AG04449 (cell line): ENCODE data around the gene MAP3K5.

Source experiments
- CTCF ChIA-PET: fragments of 350-600 bp; formaldehyde crosslinking; extraction: SDS; loops from one replicate; lab custom pipeline; 2021; ENCODE audit warnings: antibody characterized with exemption; lab: Yijun Ruan, JAX
- POLR2A ChIA-PET: fragments of 400-600, 350-600 bp; formaldehyde crosslinking; extraction: SDS; loops from one replicate; lab custom pipeline; 2020; ENCODE audit warnings: antibody characterized with exemption, inconsistent platforms; lab: Yijun Ruan, JAX
- DNase-seq: peaks from one replicate; pipeline ENCODE4 v3.0.0-alpha.2; 2010; ENCODE audit warnings: low read depth, low spot score
- H3K4me3 ChIP-seq: 2 replicates; pipeline ENCODE4 v1.5.1; 2011; ENCODE audit warnings: low read depth, mild to moderate bottlenecking, control low read depth, low read length
- TF ChIP-seq, protein P1 (sequence below): IDR thresholded peaks from one replicate; pipeline ENCODE4 v1.5.1; 2011; ENCODE audit warnings: mild to moderate bottlenecking, moderate library complexity, low read length, control low read depth, inconsistent platforms; ENCODE audit not compliant: insufficient read depth; ENCODE audit errors: missing control alignments

Gene MAP3K5

DNA sequence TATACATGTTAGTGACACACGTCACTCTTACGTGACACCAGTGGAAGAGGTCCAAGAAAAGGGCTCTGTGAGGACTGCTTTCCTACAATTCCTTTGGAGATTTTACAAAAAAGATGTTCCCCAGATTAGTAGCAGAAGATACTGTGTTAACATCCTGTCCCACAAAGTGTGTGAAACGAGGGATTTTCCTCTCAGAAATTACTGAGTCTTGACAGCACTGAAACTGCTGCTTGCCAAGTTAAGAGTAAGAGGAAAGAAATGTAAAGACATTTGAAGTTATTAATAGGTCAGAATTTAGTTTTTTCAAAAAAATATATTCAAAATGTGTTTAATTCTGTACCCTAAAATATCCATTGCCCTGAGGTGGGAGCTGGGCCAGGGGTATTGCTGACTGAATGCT is 183.3 kb downstream of the MAP3K5 start:
- peak; percentile 79 for DNase-seq
- CTCF ChIA-PET = interaction anchor here (0.7 to 3.2 kb wide), 9 partner anchors 10 to 1031 kb away, joined by 3 to 36 read pairs (median 3); partner anchors contain the start of gene MAP3K5

DNA sequence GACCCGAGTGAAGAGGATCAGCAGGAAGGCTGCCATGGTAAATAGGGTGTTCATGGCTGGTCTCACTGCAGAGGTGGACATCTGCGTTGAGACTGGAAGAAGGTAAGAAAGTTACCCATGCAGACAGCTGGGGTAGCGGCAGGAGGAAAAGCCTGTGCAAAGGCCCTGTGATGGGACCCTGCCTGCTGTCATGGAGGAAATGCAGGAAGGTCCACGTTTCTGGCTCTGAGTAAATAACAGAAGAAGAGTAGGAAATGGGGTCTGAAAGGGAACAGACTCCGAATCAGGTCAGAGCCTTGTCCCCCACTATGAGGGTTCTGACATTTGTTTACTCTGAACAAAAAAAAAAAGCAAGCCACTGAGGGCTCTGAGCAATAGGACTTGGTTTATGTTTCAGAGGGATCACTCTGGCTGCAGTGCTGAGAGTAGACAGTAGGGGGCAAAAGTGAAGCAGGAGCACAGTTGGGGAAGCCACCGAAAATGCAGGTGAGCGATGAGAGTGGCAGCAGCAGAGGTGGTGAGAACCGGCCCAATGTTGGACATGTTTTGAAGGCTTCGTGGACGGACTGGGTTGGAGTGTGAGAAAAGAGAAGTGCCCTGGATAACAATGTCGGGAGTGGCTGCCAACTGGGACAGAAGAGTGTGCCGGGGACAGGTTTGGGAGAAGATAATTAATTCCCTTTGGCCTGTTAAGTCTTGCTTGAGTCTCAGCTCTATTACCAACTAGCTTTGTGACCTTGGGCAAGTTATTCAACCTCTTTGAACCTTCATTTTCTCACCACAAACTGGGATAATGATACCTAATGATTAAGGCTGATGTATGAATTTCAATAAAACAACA is 184.1 kb downstream of the MAP3K5 start:
- ChIA-PET POLR2A (no interaction called here), CTCF (interaction anchor here (0.7 to 3.2 kb wide), 10 partner anchors 10 to 1032 kb away, joined by 3 to 36 read pairs (median 3); no protein-coding TSS in a partner anchor)
- no peak overlapping the region for H3K4me3 ChIP-seq
- TF ChIP-seq, protein P1, sequence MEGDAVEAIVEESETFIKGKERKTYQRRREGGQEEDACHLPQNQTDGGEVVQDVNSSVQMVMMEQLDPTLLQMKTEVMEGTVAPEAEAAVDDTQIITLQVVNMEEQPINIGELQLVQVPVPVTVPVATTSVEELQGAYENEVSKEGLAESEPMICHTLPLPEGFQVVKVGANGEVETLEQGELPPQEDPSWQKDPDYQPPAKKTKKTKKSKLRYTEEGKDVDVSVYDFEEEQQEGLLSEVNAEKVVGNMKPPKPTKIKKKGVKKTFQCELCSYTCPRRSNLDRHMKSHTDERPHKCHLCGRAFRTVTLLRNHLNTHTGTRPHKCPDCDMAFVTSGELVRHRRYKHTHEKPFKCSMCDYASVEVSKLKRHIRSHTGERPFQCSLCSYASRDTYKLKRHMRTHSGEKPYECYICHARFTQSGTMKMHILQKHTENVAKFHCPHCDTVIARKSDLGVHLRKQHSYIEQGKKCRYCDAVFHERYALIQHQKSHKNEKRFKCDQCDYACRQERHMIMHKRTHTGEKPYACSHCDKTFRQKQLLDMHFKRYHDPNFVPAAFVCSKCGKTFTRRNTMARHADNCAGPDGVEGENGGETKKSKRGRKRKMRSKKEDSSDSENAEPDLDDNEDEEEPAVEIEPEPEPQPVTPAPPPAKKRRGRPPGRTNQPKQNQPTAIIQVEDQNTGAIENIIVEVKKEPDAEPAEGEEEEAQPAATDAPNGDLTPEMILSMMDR = peak; percentile 68
- DNase-seq = no peak

More for the DNA sequence above, 183.3 kb downstream of the MAP3K5 start:
- POLR2A ChIA-PET = no interaction called here
- TF ChIP-seq, protein P1 = no peak
- no peak overlapping the region for H3K4me3 ChIP-seq

DNA sequence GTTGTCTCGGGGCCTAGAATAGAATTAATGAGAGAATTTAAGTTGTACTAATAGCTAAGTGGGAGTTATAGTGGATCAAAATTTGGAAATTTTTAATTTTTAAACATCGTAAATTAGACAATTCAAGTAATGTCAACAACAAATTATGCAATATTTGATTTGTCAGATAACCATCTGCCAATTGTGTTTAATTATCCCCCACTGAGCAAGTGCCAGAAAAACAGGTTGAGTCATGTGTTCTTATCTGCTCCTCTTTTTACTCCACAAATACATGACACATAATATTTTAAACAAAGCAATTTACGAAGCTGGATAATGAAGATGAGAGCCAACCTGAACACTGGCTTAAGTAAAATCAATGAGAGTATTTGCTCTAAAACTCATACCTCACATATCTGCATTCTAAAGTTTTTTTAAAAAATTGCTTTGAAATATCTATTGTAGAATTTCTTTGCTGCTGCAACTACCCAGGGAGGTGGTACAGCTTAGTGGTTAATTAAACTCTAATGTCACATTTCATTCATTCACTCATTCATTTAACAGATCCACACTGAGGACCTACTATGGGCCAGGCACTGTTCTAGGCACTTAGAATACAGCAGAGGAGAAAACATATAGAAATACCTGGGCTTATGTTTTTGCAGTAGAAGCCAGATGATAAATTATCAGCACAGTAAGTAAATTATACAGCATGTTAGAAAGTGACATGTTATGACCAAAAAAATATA is 184.9 kb downstream of the MAP3K5 start:
- H3K4me3 ChIP-seq = no peak overlapping the region
- ChIA-PET CTCF (interaction anchor here (1.0 to 3.2 kb wide), 7 partner anchors 10 to 185 kb away, joined by 3 to 36 read pairs (median 9); partner anchors contain the start of gene MAP3K5), POLR2A (no interaction called here)
- TF ChIP-seq, protein P1 = no peak
- no peak for DNase-seq

DNA sequence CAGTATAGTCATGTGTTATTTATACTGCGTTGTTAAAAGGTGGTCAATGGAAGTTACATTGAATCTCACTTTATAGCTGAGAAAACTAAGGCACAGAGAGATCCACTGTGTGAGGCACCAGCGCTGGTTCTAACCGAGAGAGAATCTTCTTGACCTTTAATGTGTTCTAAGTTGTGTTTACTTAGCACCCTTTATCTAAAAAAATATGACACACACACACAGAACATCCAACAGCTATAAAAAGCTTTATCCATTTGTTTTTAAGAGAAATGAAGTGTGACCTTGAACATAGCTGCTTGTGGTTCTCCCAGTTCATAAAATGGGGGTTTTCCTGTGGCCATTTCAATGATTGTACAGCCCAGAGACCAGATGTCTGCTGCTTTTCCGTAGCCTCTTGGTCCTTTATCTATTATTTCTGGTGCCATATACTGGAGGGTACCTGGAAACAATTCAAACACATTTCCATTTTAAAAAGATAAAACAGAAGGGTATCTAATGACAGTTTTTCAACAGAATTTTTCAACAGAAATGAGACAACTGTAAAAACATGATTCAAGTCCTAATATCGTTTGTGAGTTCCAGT is 187.3 kb downstream of the MAP3K5 start:
- TF ChIP-seq, protein P1 = no peak
- ChIA-PET POLR2A (interaction anchor here (0.7 kb wide), 1 partner anchor 11 kb away, joined by 4 read pairs; no protein-coding TSS in a partner anchor), CTCF (interaction anchor here (0.8 to 2.5 kb wide), 2 partner anchors 187 to 672 kb away, joined by 3 to 13 read pairs; partner anchors contain the start of gene MAP3K5)
- no peak overlapping the region for H3K4me3 ChIP-seq
- DNase-seq = no peak

DNA sequence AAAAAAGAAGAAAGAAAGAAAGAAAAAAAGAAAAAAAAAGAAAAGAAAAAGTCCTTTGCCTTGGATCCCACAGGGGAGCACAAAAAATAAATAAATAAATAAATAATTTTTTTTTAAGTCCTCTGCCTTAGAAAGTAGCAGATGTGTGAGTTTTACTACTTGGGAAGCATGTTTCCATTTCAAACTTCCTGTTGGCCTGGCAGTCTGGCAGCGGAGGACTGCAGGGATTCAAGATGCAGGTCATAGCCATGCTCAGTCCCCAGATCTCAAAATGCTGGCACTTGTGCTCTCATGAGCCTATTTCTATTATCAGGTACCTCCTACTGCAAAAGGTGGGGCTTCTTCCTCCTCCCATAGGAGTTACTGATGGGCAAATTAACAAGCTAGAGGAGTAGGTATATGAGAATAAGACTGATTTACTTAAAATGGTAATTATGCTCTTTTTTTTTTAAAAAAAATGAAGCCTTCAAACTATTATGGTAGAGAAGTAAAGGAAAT is 187.9 kb downstream of the MAP3K5 start:
- ChIA-PET POLR2A (interaction anchor here (0.7 kb wide), 1 partner anchor 11 kb away, joined by 4 read pairs; no protein-coding TSS in a partner anchor), CTCF (interaction anchor here (0.7 to 1.8 kb wide), 3 partner anchors 176 to 671 kb away, joined by 3 to 6 read pairs (median 3); partner anchors contain the start of gene MAP3K5)
- DNase-seq = no peak
- TF ChIP-seq, protein P1 = no peak
- no peak overlapping the region for H3K4me3 ChIP-seq
